Loucy (cell line): ENCODE measurements around the gene MEIS3.

Experiments used
- CTCF ChIP-seq: fragments of 200-600 bp; sonication (generic); conservative IDR thresholded peaks from 2 replicates; pipeline ENCODE4 v1.5.1; 2014; ENCODE audit warnings: mild to moderate bottlenecking, antibody characterized with exemption, low read length
- EZH2phosphoT487 ChIP-seq: fragments of 200-600 bp; IDR thresholded peaks from 2 replicates; pipeline ENCODE4 v1.6.1; 2018; ENCODE audit warnings: antibody characterized with exemption, mild to moderate bottlenecking, moderate library complexity, borderline replicate concordance

GRCh38 chr19:47438793-47439220, 19.5 kb upstream of the MEIS3 start:
- no peak for TF ChIP-seq CTCF
- no peak for TF ChIP-seq EZH2phosphoT487
